Suprapubic skin (tissue), 3 donors: ENCODE results near the gene KMT2B.

Source experiments
- EP300 ChIP-seq: sonication (generic); formaldehyde crosslinking; IDR thresholded peaks from one replicate; pipeline ENCODE4 v1.6.1; 2017; ENCODE audit warnings: antibody characterized with exemption
- TF ChIP-seq, protein P1 (sequence below), 2 donors: fragments of 200-600 bp in 1 of 2; fragments of 450-650 bp in 1 of 2; sonication (generic) in 1 of 2; IDR thresholded peaks; one replicate each; pipeline ENCODE4 v1.5.1; 2016 to 2019; ENCODE audit warnings: antibody characterized with exemption in 2 of 2, mild to moderate bottlenecking in 1 of 2, moderate library complexity in 1 of 2

DNA sequence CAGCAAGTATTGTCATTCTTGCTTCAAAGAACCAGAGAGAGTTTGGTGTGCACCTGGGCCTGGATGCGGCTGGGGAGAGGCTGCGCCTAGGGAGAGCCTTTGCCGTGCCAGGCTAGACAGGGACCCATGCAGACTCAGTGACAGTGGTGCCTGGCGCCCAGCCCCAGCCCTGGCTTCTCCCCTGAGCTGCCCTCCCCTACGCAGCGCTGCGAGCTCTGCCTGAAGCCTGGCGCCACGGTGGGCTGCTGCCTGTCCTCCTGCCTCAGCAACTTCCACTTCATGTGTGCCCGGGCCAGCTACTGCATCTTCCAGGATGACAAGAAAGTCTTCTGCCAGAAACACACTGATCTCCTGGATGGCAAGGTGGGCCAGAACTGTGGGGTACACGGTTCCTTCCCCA is 12.0 kb downstream of the KMT2B start:
- TF ChIP-seq, protein P1, sequence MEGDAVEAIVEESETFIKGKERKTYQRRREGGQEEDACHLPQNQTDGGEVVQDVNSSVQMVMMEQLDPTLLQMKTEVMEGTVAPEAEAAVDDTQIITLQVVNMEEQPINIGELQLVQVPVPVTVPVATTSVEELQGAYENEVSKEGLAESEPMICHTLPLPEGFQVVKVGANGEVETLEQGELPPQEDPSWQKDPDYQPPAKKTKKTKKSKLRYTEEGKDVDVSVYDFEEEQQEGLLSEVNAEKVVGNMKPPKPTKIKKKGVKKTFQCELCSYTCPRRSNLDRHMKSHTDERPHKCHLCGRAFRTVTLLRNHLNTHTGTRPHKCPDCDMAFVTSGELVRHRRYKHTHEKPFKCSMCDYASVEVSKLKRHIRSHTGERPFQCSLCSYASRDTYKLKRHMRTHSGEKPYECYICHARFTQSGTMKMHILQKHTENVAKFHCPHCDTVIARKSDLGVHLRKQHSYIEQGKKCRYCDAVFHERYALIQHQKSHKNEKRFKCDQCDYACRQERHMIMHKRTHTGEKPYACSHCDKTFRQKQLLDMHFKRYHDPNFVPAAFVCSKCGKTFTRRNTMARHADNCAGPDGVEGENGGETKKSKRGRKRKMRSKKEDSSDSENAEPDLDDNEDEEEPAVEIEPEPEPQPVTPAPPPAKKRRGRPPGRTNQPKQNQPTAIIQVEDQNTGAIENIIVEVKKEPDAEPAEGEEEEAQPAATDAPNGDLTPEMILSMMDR (IDR thresholded peaks at IDR 0.05) = no peak
- no peak for TF ChIP-seq EP300
